Measurements from ENCODE around the gene IQCC. TPM values are rescaled to one million over a fixed set of nuclear protein-coding genes. Genes with fewer than 3 reads are reported as not detected.

The IQCC gene
- total RNA-seq, 1 donor from 2014 or later, result 0.79 TPM

GRCh38 chr1:32223683-32224082 is 18.2 kb downstream of the IQCC start:
- peak in 1 of 2 donors; percentile 77 for DNase-seq (ENCODE audit: low read depth in 2 of 2)

DNA sequence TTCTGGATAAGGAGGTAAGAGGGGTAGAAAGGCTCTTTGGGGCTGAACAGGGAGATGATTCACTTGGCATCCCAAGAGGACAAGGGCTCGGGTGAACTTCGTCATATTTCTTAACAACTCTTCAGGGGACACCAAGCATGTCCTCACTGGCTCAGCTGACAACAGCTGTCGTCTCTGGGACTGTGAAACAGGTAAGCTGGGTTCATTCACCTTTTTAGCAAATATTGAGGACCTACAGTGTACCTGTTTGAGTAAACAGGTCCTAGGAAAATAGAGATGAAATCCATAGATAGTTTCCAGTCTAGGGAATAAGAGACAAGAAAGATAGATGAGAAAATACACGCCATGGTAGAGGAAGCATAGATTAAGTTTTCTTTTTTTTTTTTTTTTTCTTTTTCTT is 18.8 kb downstream of the IQCC start:
- DNase-seq (ENCODE audit: low read depth in 2 of 2), result no peak

GRCh38 chr1:32228771-32229170 is 23.3 kb downstream of the IQCC start:
- no peak for DNase-seq (ENCODE audit: low read depth in 2 of 2)

- no peak for DNase-seq (ENCODE audit: low read depth in 2 of 2)
These were observed 26.5 kb downstream of the IQCC start for GRCh38 chr1:32231843-32232432.

DNA sequence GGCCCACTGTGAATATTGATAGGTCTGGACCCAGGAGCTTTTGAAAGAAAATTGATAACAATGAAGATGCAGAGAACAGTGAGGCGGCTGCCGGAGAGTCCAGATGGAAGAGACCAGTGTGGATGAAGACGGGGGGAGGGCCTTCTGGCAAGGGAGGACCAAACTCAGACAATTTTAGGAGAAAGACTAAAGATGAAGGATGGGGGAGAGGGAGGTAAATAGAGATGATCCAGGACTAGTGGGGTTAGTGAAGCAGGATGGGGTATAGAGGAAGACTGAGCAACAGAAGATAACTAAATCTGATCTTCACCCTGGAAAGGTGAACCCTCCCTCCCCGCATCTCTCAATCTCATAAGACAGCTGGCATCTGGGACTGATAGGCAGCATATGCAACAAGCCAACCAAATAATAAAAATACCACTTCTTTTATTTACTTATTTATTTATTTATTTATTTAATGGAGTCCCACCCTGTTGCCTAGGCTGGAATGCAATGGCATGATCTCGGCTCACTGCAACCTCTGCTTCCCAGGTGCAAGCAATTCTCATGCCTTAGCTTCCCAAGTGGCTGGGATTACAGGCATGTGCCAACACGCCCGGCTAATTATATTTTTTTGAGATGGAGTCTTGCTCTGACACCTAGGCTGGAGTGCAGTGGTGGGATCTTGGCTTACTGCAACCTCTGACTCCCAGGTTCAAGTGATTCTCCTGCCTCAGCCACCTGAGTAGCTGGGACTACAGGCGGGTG is 27.3 kb downstream of the IQCC start:
- no peak for DNase-seq (ENCODE audit: low read depth in 2 of 2)

DNA sequence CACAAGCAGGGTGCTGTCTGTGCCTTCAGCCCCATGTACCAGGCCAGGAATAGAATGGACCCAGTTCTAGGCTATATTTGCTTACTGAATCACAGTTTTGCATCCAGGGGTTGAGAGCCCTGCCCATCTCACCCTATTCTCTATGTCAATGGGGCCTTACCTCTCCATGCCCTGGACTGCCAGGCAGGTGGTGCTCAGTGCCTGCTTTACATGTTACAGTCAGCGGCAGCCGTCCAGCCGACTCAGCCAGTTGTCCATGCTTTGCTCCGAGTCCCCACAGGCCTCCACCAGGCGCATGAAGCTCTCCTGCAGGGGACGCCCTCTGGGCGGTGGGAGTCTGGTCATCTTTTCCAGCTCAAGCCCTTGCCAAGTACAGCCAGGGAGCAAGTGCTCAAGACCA is 29.3 kb downstream of the IQCC start:
- peak in 1 of 2 donors; percentile 35 for DNase-seq (ENCODE audit: low read depth in 2 of 2)

GRCh38 chr1:32239337-32239736 is 33.9 kb downstream of the IQCC start:
- no peak for DNase-seq (ENCODE audit: low read depth in 2 of 2)

DNA sequence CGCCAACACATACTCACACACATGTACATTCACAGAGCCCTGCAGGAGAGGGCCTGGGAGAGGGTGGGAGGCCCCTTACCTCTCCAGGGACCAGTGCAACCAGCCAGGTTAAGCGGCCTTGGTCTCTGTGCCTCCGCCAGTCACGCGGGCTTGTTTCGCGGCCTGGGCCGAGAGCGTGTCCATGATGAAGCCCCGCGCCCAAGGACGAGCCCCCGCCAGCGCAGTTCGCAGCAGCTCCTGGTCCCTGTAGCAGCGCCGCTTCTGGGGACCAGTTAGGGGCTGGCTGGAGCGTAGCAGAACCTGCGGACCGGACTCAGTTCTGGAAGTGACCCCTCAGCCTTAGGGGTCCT is 34.3 kb downstream of the IQCC start:
- DNase-seq (ENCODE audit: low read depth in 2 of 2), result no peak

DNA sequence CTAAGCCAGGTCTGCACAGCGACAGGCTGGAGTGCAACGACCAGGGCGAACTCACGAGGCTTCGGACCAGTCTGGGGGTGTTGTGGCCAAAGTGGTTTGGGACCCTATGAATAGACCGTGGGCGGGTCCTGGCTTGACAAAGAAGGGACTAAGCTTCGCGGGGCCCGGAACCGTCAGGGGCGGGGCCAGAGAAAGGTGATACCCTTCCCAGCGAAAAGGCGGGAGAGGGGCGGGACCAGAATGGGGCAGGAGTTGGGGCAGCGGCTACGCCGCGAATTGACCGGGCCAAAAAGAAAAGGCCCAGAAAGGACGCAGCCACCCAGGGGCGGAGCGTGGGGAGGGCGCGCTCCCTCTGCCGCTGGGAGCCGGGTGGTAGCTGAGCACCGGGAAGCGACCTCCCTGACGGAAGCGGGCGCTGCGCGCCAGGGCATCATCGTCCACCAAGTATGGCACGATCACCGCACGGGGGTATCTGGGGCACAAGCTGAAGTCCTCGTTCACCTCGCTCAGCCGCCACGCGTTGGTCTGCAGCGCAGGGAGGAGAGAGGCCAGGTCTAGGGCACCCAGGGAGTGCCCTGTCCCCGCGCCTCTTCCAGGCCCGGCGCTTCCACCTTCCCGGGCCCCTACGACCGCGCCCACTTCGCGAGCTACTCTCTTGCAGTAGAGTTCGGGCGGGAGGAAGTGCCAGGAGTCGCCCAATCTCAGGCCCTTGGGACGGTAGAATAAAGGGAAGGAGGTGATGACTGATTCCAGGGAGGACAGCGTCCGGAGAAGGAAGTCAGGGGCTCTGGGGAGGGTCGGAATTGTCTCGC is 34.9 kb downstream of the IQCC start:
- peak; percentile 40 to 48 for DNase-seq (ENCODE audit: low read depth in 2 of 2)

GRCh38 chr1:32241001-32241763 is 35.7 kb downstream of the IQCC start:
- peak; percentile 53 to 66 for DNase-seq (ENCODE audit: low read depth in 2 of 2)

DNA sequence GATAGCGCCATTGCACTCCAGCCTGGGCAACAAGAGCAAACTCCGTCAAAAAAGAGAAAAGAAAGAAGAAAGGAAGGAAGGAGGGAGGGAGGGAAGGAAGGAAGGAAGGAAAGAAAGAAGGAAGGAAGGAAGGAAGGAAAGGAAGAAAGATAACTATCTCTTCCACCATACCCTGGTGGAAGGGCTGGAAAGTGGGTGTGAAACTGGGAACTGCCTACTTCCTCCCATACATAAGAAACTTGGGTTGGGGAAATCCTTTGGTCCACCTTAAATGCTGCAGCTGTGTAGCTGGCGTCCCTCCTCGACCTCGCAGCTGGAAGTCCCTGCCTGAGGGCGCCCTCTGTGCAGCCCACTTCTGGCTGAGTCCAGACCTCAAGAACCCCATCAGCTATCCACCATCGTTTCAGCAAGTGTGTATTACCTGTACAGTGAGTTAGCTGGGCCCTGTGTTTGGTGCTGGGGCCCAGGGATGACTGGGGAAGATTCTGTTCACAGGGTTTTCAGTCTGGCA is 36.9 kb downstream of the IQCC start:
- DNase-seq (ENCODE audit: low read depth in 2 of 2), result peak in 1 of 2 donors; percentile 35

DNA sequence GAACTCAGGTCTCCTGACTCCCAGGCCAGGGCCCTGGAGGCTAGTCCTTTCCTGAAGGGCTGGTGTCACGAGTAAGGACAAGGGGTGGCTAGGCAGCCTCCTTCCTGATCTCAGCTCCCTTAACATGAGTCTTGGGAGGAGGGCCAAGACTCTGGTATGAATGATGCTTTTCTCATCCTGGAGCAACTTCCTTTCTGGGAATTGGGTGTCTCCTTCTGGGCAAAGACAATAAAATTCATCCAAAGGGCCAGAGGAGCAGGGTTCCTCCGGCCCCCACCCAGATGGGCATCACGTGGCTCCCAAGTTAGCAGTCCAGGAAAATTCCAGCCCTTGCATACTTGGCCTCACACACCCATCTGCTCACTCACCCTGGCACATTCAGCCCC is 41.4 kb downstream of the IQCC start, which contains the start of gene FAM167B:
FAM167B (plus strand) TSS at position 335 of the 386 bp plus-strand sequence. CDS start 200 bp downstream, outside the sequence.
- peak in 1 of 2 donors; percentile 89 for DNase-seq (ENCODE audit: low read depth in 2 of 2)

- DNase-seq (ENCODE audit: low read depth in 2 of 2), result no peak
These were observed 42.0 kb downstream of the IQCC start for GRCh38 chr1:32247452-32247851.

GRCh38 chr1:32247983-32248889 is 42.8 kb downstream of the IQCC start:
- DNase-seq (ENCODE audit: low read depth in 2 of 2), result peak; percentile 88 to 90

DNA sequence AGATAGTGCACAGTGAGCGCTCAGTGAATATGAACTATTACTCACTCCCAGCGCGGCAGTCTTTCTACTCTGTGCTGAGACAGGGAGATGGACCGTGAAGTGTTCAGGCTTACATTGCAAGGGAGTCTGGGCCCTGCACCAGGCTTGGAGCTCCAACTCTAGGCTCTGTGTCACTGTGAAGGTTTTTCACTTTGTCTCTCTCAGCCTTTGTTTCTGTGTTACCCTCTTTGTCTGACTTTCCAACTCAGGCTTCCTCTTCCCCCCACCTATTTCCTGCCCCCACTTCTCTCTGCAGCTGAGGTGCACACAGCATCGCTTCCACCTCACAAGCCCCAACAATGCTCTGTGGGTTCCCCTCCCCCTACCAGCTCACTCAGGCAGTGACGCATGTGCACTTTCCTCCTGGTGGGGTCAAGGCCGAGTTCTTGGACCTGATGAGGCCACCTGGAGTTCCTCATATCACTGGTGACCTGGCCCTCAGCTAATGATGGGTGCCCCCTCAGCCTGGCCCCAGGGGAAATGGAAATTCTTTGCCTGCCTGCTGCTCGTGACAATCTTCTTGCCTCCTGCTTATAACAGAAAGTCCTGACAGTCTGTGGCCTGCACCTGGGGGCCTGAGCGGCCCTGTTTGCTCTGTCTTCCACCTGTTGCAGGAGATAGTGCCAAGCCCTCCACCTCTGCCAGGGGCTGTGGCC is 44.5 kb downstream of the IQCC start:
- peak; percentile 93 to 94 for DNase-seq (ENCODE audit: low read depth in 2 of 2)

DNA sequence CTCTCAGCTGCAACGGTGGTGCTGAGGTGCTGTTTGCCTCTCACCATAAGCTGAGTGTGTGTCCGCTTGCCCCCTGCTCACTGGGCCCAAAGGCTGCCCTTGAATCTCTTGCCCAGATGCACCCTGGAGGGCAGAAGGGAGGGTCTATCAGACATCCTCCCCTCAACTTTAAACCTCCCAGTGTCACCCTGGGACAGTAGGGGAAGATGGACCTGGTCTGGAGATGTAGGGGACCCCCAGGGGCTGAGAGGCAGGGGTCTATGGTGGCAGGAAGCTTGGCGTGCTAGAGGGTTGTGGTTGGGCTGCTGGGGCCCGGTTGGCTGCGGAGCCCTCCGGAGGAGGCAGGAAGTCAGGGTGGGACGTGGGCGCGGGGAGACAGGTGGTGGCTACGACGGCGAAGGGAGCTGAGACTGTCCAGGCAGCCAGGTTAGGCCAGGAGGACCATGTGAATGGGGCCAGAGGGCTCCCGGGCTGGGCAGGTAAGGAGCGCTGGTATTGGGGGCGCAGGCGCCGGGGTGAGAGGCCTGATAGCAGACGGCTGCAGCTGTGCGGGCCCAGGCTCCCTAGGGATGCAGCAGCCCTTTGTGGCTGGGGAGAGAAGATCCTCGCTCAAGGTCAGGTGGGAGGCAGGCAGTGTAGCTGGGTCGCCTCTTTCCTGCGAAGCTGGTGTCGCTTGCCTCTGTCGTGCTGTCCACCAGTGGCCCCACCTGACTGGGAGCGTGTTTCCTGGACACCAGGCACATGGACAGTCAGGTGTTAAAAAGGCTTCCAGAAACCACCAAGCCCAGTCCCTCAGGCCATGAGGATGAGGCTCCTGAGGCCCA is 45.6 kb downstream of the IQCC start, which contains the start of gene LCK:
LCK (plus strand) TSS at position 373 of the 824 bp plus-strand sequence. CDS start 23,065 bp downstream, outside the sequence.
- DNase-seq (ENCODE audit: low read depth in 2 of 2), result no peak

GRCh38 chr1:32255072-32256071 is 49.9 kb downstream of the IQCC start:
- no peak for DNase-seq (ENCODE audit: low read depth in 2 of 2)

Data from lung microvascular endothelial cell (primary cell).